ENCODE results near the gene ZNF132.

DNA sequence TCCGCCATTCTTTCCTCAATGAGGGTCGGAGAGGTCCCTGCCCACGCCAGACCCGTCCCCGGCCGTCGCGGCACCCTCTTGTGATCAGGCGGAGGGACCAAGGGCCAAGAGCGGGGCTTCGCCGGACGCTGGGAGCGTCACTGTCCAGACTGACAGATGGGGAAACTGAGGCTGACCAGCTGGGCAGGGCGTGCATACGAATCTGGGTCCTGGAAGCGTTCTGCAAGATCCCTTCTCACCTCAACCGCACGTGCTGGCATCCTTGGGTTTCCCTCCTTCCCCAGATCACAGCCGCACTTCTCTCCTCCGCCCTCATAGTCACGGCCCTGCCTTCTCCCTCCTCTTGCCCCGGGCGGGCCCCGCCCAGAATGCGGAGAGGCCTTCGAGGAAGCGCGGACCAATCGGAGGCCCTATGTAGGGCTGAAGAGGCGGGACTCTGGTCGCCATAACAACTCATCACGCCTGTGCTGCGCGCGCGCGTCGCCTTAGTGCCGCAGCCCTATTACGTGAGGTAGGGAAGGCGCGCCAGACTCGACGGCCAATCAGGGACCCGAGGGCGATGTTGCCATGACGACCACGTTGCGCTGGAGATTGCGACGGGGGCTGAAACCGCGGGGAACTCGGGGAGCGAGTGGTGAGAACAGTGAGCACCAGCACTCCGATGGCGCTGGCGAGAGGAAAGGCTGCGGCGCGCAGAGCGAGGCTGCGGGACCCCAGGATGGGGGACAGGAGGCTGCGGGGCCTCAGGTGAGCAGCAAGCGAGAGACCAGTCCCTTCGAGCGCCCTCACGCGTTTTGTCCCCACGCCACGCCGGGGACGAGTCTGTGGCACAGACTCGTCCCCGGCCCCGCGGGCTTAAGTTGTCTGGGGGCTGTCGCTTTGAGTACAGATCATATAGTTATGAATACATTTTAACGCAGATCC lies 38.8 kb downstream of the ZNF132 start:
- TF ChIP-seq CTCF (IDR thresholded peaks at IDR 0.05) (no peak), EZH2 (IDR thresholded peaks at IDR 0.05) (no peak), EZH2phosphoT487 (IDR thresholded peaks at IDR 0.05) (no peak)

Measured in neural progenitor cell (in vitro differentiated cells).